Endothelial cell of umbilical vein (primary cell): ENCODE data around the gene PTDSS2. TPM values are rescaled to one million over a fixed set of nuclear protein-coding genes. Genes with fewer than 3 reads are reported as not detected.

Source experiments
- BruUV-seq: library from RNA; stranded (reverse); fragments of 400-500 nt; replicated peaks from 2 replicates; lab custom pipeline; 2021; lab: Mats Ljungman, UMichigan
- CTCF ChIA-PET: fragments of 300-600, 350-600 bp; sonication (Branson Sonifier 250); formaldehyde crosslinking; loops from one replicate; lab custom pipeline; 2021; ENCODE audit warnings: antibody characterized with exemption, inconsistent platforms; lab: Charles Lee
- POLR2A ChIA-PET: fragments of 300-600, 350-600 bp; sonication (Branson Sonifier 250); formaldehyde crosslinking; loops from one replicate; lab custom pipeline; 2021; ENCODE audit warnings: antibody characterized with exemption, inconsistent platforms; lab: Charles Lee
- DNase-seq: peaks from one replicate; pipeline ENCODE4 v3.0.0-alpha.2; 2011; ENCODE audit warnings: low read depth, low spot score
- FAIRE-seq: peaks from 2 replicates; lab custom pipeline; 2011; peaks lifted over from hg19 to GRCh38; lab: Jason Lieb, UNC
- H2AFZ ChIP-seq: 2 replicates; pipeline ENCODE4 v1.6.0; 2012; ENCODE audit warnings: low read depth, low read length, control low read depth, inconsistent platforms
- H3K27ac ChIP-seq: 2 replicates; pipeline ENCODE4 v1.5.1; 2011; ENCODE audit warnings: low read depth, mild to moderate bottlenecking, control low read depth, low read length, moderate library complexity; ENCODE audit not compliant: insufficient read depth
- H3K27me3 ChIP-seq, 2 experiments: 2 replicates each; pipeline versions ENCODE4 v1.6.0 to v1.6.1; 2011; ENCODE audit warnings: low read length in 2 of 2, mixed read lengths in 1 of 2; ENCODE audit not compliant: control insufficient read depth in 2 of 2, insufficient read depth in 2 of 2
- H3K36me3 ChIP-seq, 2 experiments: 2 replicates in 1 of 2; 3 replicates in 1 of 2; pipeline ENCODE4 v1.5.1; 2011; ENCODE audit warnings: low read length in 2 of 2, mild to moderate bottlenecking in 1 of 2, moderate library complexity in 1 of 2; ENCODE audit not compliant: control insufficient read depth in 2 of 2, insufficient read depth in 2 of 2; ENCODE audit errors: extremely low read depth in 1 of 2
- H3K4me1 ChIP-seq: 3 replicates; pipeline ENCODE4 v1.5.1; 2011; ENCODE audit warnings: mild to moderate bottlenecking, low read length; ENCODE audit not compliant: control insufficient read depth, insufficient read depth; ENCODE audit errors: extremely low read depth
- H3K4me2 ChIP-seq: 2 replicates; pipeline ENCODE4 v1.6.1; 2011; ENCODE audit warnings: low read length, control low read depth, mixed read lengths; ENCODE audit not compliant: insufficient read depth
- H3K4me3 ChIP-seq, 3 experiments: fragments of 200-600 bp in 1 of 3; sonication (generic), shearing (Covaris generic) in 1 of 3; replicated peaks in 1 of 3; 2 replicates each; pipeline ENCODE4 v1.5.1; 2011 to 2016; ENCODE audit warnings: control low read depth in 3 of 3, low read length in 3 of 3, mild to moderate bottlenecking in 2 of 3, inconsistent platforms in 1 of 3, low read depth in 1 of 3, moderate library complexity in 1 of 3; ENCODE audit not compliant: insufficient read depth in 1 of 3
- H3K79me2 ChIP-seq: 2 replicates; pipeline ENCODE4 v1.6.0; 2012; ENCODE audit warnings: low read length, inconsistent platforms; ENCODE audit not compliant: control insufficient read depth, insufficient read depth
- H3K9ac ChIP-seq: replicated peaks from 2 replicates; pipeline ENCODE3; 2011; ENCODE audit warnings: low read length, control low read depth; ENCODE audit not compliant: insufficient read depth; ENCODE audit errors: extremely low read depth
- H3K9me1 ChIP-seq: replicated peaks from 3 replicates; pipeline ENCODE4 v1.6.0; 2011; ENCODE audit warnings: mild to moderate bottlenecking, low read length; ENCODE audit not compliant: control insufficient read depth, insufficient read depth; ENCODE audit errors: extremely low read depth
- H3K9me3 ChIP-seq: replicated peaks from 2 replicates; pipeline ENCODE4 v1.5.1; 2012; ENCODE audit warnings: low read length, inconsistent platforms; ENCODE audit not compliant: control insufficient read depth, insufficient read depth
- H4K20me1 ChIP-seq: replicated peaks from 2 replicates; pipeline ENCODE3; 2011; ENCODE audit warnings: mild to moderate bottlenecking, low read length; ENCODE audit not compliant: control insufficient read depth, insufficient read depth; ENCODE audit errors: extremely low read depth
- EZH2 ChIP-seq: IDR thresholded peaks from 2 replicates; pipeline ENCODE4 v1.6.1; 2012; ENCODE audit warnings: borderline replicate concordance, low read depth, mild to moderate bottlenecking, moderate library complexity, low read length, inconsistent platforms; ENCODE audit not compliant: severe bottlenecking
- FOS ChIP-seq: IDR thresholded peaks from 2 replicates; pipeline ENCODE4 v1.6.1; 2011; ENCODE audit warnings: mild to moderate bottlenecking, low read length, moderate library complexity, borderline replicate concordance; ENCODE audit not compliant: insufficient read depth
- GATA2 ChIP-seq: IDR thresholded peaks from 2 replicates; pipeline ENCODE4 v1.7.0; 2011; ENCODE audit warnings: low read depth, mild to moderate bottlenecking, moderate library complexity, mixed read lengths, low read length; ENCODE audit not compliant: insufficient read length, insufficient read depth
- JUN ChIP-seq: IDR thresholded peaks from 2 replicates; pipeline ENCODE4 v1.6.1; 2011; ENCODE audit warnings: borderline replicate concordance, low read depth; ENCODE audit not compliant: insufficient read length, insufficient read depth
- MYC ChIP-seq: IDR thresholded peaks from one replicate; pipeline ENCODE4 v1.6.1; 2011; ENCODE audit warnings: mild to moderate bottlenecking, low read depth, low read length
- POLR2A ChIP-seq: IDR thresholded peaks from 2 replicates; pipeline ENCODE4 v1.6.1; 2012; ENCODE audit warnings: low read depth, mild to moderate bottlenecking, control low read depth, low read length
- POLR2AphosphoS5 ChIP-seq: IDR thresholded peaks from 2 replicates; pipeline ENCODE4 v1.6.1; 2012; ENCODE audit warnings: low read depth, mild to moderate bottlenecking, control low read depth, low read length, moderate library complexity; ENCODE audit not compliant: insufficient read depth
- dilution Hi-C: fragments of 300-500 bp; cut with MboI; formaldehyde crosslinking; loops from one replicate; pipeline ENCODE4 v1.15.0; 2019; ENCODE audit warnings: low sequenced_read_pairs; ENCODE audit not compliant: extremely low pct_ligation_motif_present
- intact Hi-C: fragments of 100-400 bp; cut with micrococcal nuclease; formaldehyde crosslinking; loops from one replicate; pipeline ENCODE4 v1.10.0; 2022
- polyA plus RNA-seq, 4 experiments: library from polyadenylated mRNA; depleted of rRNA in 3 of 4; stranded (reverse) in 3 of 4; unstranded in 1 of 4; fragments of >200 nt; gene quantifications; 2 replicates each; pipeline versions ENCODE4 v1.2.1 to v1.2.3, GENCODE V29; 2011 to 2012; ENCODE audit warnings: missing spikeins in 1 of 4
- total RNA-seq: library from RNA; stranded (reverse); gene quantifications from 2 replicates; pipeline ENCODE4 v1.2.3, GENCODE V29; 2021
- TF ChIP-seq, protein P1 (sequence below), 2 donors: IDR thresholded peaks; 1 replicate in 1 of 2; 2 replicates in 1 of 2; pipeline ENCODE4 v1.5.1; 2011; ENCODE audit warnings: low read length in 2 of 2, mild to moderate bottlenecking in 2 of 2, moderate library complexity in 2 of 2, control low read depth in 1 of 2, inconsistent platforms in 1 of 2, low read depth in 1 of 2; ENCODE audit not compliant: insufficient read depth in 1 of 2; ENCODE audit errors: extremely low read depth in 1 of 2
- TF ChIP-seq, protein P2 (sequence below): IDR thresholded peaks from 2 replicates; pipeline ENCODE4 v1.6.1; 2011; ENCODE audit not compliant: insufficient read depth, insufficient read length

Gene PTDSS2
- total and polyA plus RNA-seq, 2 donors (not counting 3 experiments of a cell fraction or from before 2014, with no cell fraction given) = 41.4 to 46.8 TPM

DNA sequence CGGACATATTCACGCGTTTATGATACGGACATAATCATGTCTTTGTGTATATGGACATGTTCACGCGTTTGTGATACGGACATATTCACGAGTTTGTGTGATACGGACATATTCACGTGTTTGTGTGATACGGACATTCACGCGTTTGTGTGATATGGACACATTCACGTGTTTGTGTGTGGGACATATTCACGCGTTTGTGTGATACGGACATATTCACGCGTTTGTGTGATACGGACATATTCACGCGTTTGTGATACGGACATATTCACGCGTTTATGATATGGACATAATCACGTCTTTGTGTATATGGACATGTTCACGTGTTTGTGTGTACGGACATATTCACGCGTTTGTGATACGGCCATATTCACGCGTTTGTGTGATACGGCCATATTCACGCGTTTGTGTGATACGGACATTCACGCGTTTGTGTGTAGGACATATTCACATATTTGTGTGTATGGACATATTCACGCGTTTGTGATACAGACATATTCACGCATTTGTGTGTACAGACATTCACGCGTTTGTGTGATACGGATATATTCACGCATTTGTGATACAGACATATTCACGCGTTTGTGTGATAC is 24.9 kb downstream of the PTDSS2 start:
- dilution Hi-C loops = no loop called here
- intact Hi-C loops = no loop called here

DNA sequence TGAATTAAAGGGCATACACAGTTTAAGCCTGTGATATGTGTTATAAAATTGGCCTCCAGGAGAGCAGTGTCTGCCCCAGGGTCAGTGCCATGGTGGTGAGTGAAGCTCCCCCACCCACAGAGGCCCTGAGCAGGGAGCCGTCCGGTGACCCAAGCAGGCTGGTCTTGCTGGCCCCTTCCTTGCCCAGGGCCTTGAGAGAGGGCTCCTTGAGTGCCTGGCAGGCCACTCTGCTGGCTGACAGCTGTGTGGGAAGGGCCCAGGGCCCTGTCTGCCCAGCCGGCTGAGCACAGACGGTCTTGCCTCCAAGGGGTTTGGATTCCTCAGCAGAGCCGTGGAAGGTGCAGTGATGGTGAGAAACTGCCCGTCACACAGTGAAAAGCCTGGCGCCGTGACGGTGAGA is 25.9 kb downstream of the PTDSS2 start:
- TF ChIP-seq EZH2 (no peak), JUN (no peak), MYC (no peak), POLR2AphosphoS5 (no peak), GATA2 (no peak), POLR2A (no peak), FOS (no peak)
- TF ChIP-seq, protein P1, sequence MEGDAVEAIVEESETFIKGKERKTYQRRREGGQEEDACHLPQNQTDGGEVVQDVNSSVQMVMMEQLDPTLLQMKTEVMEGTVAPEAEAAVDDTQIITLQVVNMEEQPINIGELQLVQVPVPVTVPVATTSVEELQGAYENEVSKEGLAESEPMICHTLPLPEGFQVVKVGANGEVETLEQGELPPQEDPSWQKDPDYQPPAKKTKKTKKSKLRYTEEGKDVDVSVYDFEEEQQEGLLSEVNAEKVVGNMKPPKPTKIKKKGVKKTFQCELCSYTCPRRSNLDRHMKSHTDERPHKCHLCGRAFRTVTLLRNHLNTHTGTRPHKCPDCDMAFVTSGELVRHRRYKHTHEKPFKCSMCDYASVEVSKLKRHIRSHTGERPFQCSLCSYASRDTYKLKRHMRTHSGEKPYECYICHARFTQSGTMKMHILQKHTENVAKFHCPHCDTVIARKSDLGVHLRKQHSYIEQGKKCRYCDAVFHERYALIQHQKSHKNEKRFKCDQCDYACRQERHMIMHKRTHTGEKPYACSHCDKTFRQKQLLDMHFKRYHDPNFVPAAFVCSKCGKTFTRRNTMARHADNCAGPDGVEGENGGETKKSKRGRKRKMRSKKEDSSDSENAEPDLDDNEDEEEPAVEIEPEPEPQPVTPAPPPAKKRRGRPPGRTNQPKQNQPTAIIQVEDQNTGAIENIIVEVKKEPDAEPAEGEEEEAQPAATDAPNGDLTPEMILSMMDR (IDR thresholded peaks at IDR 0.05; ENCODE audit: extremely low read depth in 1 of 2, insufficient read depth in 1 of 2, low read depth in 1 of 2, low read length in 2 of 2) = no peak
- TF ChIP-seq, protein P2, sequence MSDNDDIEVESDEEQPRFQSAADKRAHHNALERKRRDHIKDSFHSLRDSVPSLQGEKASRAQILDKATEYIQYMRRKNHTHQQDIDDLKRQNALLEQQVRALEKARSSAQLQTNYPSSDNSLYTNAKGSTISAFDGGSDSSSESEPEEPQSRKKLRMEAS = no peak
- no peaks in the 10 kb centered on the region for H3K9me3 ChIP-seq
- BruUV-seq = no TSS peak
- no peaks in the 10 kb centered on the region for H3K9me1 ChIP-seq
- DNase-seq (no peak), FAIRE-seq (no peak)
- H3K4me3 ChIP-seq = no peak overlapping the region
- H4K20me1 ChIP-seq = no peaks in the 10 kb centered on the region
- no peak overlapping the region for H3K27ac ChIP-seq
- no peaks in the 10 kb centered on the region for H3K36me3 ChIP-seq
- CTCF ChIA-PET = no interaction called here
- dilution Hi-C loops = no loop called here
- H3K4me2 ChIP-seq = no peak overlapping the region
- H2AFZ ChIP-seq = no peak overlapping the region
- H3K9ac ChIP-seq = no peak overlapping the region
- no peaks in the 10 kb centered on the region for H3K4me1 ChIP-seq
- intact Hi-C loops = no loop called here
- H3K79me2 ChIP-seq = peaks cover 29% of the 10 kb centered on the region
- POLR2A ChIA-PET = no interaction called here
- H3K27me3 ChIP-seq = no peaks in the 10 kb centered on the region

More for the DNA sequence above, 24.9 kb downstream of the PTDSS2 start:
- DNase-seq (no peak), FAIRE-seq (no peak)
- no peak overlapping the region for H2AFZ ChIP-seq
- no peaks in the 10 kb centered on the region for H3K36me3 ChIP-seq
- H4K20me1 ChIP-seq = no peaks in the 10 kb centered on the region
- no peaks in the 10 kb centered on the region for H3K9me1 ChIP-seq
- H3K4me1 ChIP-seq = peaks cover 3% of the 10 kb centered on the region
- H3K27me3 ChIP-seq = no peaks in the 10 kb centered on the region
- no peak overlapping the region for H3K9ac ChIP-seq
- TF ChIP-seq FOS (no peak), JUN (no peak), POLR2AphosphoS5 (no peak), MYC (no peak)
- TF ChIP-seq, protein P2 = no peak
- POLR2A ChIA-PET = no interaction called here
- peaks cover 32% of the 10 kb centered on the region for H3K79me2 ChIP-seq
- H3K27ac ChIP-seq = no peak overlapping the region
- H3K4me2 ChIP-seq = no peak overlapping the region
- CTCF ChIA-PET = no interaction called here
- BruUV-seq = no TSS peak
- H3K9me3 ChIP-seq = no peaks in the 10 kb centered on the region
- H3K4me3 ChIP-seq = no peak overlapping the region
